Activated T-helper 1 cell treated with anti-CD3 and anti-CD28 coated beads, Interleukin-2, amount 50 U/mL, for 16 hours (primary cell): ENCODE data around the gene NEO1.
"Not testable (repeated sequence)": the region's sequence is repeated elsewhere in the genome, so short reads cannot be mapped to it uniquely, and the experiment has no call there.

Source experiments
- DNase-seq, 2 donors: peaks; one replicate each; pipeline ENCODE4 v3.0.0-alpha.2; 2020; ENCODE audit warnings: low read depth in 1 of 2, low spot score in 1 of 2

The NEO1 gene

DNA sequence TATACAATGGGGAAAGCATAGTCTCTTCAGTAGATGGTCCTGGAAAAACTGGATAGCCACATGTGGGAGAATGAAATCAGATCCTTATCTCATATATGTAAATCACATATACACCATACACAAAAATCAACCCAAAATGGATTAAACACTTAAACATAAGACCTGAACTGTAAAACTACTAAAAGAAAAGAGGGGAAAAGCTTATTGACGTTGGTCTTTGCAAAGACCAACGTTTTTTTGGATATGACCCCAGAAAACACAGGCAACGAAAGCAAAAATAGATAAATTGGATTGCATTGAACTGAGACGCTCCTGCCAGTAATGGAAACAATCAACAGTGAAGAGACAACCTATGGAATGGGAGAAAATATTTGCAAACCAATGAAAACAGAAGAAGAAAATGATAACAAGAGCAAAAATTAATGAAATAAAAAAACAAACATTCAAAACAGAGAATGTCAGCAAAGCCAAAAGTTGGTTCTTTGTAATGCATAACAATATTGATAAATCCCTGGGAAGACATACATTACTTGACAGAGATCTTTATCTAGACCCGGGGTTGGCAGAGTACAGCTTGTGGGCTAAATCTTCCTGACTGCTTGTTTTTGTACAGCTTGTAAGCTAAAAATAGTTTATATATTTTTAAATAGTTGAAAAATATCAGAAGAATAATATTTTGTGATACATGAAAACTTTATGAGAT, 86.9 kb downstream of the NEO1 start:
- no peak for DNase-seq

DNA sequence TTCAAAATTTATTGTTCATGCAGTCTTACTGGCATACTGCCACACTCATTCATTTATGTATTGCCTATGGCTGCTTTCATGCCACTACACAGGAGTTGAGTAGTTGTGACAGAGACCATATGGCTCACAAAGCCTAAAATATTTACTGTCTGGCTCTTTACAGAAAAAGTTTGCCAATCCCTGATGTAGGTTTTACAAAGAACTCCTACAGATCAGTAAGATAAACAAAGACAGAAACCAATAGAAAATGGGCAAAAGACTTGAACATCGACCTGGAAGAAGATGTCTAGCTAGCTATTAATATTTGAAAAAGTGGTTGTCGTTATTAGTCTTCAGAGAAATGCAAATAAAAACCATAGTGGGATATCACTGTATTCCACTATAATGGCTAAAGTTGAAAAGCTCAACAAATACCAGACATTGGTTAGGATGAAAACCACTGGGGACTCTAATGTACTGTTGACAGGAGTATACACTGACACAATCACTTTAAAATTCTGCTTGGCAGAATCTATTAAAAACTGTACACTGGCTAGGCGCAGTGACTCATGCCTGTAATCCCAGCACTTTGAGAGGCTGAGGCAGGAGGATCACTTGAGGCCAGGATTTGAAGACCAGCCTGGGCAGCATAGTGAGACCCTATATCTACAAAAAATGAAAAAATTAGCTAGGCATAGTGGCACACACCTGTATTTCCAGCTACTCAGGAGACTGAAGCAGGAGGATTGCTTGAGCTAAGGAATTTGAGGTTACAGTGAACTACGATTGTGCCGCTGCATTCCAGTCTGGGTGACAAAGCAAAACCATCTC, 87.7 kb downstream of the NEO1 start:
- DNase-seq = no peak

GRCh38 chr15:73141216-73141900, 89.1 kb downstream of the NEO1 start:
- DNase-seq = no peak

- DNase-seq = no peak
Observed at GRCh38 chr15:73142802-73143762, 90.8 kb downstream of the NEO1 start.

DNA sequence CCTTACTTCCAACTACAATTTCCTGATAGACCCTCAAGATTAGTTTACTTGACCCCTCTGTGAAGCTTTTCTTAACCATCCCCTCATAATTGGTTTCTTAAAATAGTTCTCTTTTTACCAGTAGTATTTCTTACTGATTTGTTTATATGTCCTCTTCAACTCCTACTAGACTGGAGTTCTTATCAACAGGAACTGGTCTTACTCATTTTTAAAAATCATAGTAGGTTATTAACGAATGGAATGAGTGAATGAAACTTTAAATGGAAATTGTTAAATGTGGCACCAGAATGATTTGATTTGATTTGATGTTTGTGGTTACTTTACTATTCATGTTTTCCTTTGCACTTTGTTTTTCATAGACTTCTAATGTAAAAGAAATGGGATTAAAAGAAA, 91.5 kb downstream of the NEO1 start:
- DNase-seq = no peak

- no peak for DNase-seq
Observed at GRCh38 chr15:73146419-73146818, 94.2 kb downstream of the NEO1 start.

DNA sequence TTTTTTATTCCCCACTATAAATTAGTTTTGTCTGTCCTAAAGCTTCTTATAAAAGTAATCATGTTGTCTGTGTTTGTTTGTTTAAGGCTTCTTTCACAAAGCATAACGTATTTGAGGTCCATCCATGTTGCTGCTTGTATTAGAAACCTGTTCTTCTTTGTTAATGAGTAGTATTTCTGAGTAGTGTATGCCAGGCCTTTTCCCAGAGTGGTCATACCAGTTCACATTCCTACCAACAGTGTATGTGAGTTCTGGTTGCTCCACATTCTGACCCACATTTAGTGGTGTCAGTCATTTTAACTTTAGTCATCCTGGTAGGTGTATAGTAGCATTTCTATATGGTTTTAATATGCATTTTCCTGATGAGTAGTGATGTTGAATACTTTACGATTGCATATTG, 98.6 kb downstream of the NEO1 start:
- no peak for DNase-seq

DNA sequence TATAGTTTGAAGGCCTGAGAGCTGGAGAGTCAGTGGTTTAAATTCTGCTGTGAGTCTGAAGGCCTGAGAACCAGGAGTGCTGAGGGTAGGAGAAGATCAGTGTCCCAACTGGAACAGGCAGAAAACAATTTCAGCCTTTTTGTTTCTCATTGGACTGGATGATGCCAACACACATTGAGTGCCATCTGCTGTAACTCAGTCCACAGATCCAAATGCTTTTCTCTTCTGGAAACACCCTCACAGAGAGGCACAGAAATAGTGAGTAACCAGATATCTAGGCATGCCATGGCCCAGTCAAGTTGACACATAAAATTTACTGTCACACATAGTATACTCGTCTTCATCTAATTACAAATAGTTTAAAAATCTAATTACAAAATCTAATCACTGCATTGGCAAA, 100.8 kb downstream of the NEO1 start:
- DNase-seq = no peak

- no peak for DNase-seq
Observed at GRCh38 chr15:73153447-73153846, 101.2 kb downstream of the NEO1 start.

- no peak for DNase-seq
Observed at GRCh38 chr15:73156431-73157191, 104.3 kb downstream of the NEO1 start.

- DNase-seq = no peak
Observed at GRCh38 chr15:73161546-73161945, 109.3 kb downstream of the NEO1 start.

DNA sequence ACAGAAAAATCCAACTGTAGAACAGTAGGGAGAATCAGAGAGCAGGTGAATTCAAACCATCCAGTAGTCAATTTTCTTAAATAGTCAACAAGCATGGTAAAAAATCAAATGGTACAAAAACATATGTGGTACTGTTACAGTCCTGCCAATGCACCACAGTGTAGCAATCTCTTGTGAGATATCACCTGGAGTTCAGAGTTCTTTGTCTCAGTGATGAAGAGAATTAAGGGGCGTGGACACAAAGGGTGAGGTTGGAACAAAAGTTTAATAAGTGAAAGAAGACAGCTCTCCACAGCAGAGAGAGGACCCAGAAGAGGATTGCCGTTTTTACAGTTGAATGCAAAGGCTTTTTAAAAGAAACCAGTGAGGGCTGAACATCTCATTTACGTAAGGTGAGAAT, 113.2 kb downstream of the NEO1 start:
- no peak for DNase-seq

DNA sequence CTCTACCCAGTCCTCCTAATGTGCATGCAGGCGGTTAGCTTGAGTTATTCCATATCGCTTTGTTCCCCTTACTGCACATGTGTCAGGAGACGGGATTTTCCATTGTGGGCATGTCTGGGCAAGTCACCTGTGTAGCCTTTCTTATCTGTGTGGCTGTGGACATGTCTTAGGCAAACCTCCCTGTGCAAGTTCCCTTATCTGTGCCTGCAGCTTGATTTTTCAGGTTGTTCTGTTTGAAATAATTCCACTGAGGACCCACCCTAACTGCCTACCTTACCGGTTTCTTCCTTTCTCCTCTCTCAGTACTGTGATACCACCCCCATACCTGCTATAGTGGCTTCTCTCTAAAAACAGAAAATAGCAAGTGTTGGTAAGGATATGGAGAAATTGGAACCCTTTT, 113.6 kb downstream of the NEO1 start:
- no peak for DNase-seq

GRCh38 chr15:73166711-73167110, 114.4 kb downstream of the NEO1 start:
- DNase-seq = not testable (repeated sequence)

DNA sequence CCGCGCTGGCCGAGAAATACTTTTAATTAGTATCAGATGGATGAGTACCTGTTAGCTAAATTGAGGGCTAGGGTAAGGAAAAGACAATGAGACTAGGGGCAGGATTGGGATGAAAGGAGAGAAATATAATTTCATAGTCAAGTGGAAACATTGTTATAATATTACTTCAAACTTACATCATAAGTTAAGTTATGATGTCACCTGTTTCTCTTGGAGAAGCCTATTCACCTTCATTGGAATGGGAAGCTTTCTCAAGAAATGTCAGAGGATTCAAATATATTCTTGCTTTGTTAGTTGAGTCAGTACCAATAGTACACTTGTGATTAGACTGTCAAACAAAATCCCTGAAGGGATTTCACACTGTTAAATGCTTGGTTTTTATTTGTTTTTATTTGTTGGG, 116.2 kb downstream of the NEO1 start:
- DNase-seq = no peak

- DNase-seq = no peak
Observed at GRCh38 chr15:73171711-73172110, 119.4 kb downstream of the NEO1 start.

DNA sequence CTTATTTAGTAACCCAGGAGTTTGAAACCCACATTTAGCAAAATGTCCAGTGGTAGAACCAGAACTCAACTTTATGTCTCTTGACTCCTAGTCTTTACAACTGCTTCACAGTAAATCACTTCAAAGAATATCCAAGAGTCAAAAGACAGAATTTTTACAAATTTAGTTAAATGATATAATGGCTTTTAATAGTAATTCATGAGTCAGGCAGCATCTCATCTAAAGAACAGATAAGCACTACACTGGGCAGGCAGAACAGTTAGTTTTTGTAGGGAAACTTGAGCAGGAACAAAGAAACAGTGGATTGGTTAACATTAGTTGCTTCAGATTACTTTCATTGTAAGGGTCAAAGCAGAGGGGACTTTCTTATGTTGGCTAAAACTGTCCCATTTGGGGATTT, 120.2 kb downstream of the NEO1 start:
- DNase-seq = no peak

DNA sequence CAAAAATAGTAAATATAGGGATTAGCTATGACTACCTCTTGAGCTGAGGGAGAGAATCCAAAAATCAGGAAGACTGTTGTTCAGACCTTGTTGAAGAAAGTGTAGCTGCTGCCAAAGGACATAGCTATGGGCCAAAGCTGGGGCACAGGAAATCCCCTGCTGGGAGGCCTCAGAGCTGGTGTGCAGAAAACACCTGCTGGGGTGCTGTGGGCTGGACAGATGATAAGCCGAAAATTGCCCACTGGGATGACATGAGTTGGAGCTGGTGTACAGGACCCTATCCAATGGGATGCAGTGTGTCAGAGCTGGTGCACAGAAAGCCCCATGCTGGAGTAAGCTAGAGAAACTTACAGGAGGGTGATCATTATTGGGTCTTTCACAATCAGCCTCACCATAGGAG, 121.9 kb downstream of the NEO1 start:
- DNase-seq = no peak

DNA sequence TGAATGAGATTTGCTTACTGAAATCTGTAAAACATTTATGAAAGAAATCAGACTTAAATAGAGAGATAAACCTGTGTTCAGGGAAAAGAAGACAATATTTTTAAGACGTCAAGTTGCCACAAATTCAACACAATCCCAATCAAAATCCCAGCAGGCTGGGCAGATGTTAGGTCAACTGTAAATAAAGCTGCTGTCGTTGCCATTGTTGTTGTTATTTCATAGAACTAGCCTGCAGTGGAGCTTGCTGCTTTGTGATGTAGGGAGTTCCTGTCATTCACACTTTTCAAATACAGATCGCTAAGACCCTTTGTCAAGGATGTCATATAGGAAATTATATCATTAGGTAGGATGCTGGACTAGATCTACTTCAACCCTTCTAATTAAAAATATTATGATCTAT, 123.1 kb downstream of the NEO1 start:
- no peak for DNase-seq

DNA sequence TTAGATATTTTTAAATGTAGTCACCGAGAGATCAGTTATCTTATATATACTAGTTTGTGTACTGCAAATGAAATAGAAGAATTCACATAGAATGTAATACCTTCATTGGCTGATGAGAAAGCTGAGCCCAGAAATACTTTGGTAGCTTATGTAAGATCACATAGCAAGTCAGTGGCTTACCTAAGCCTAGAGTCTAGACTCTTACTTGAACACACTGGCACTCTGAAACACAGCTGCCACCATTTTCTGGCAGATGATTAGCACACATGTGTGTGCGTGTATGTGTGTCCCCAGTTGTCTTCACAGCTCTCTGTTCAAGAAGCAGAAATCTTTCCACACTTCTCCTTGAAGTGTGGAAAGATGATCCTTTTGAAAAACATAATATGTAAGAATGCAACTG, 124.3 kb downstream of the NEO1 start:
- DNase-seq = no peak
